Mesenchymal stem cell (in vitro differentiated cells and primary cell): ENCODE measurements around the gene SGCA.

Source experiments
- DNase-seq: peaks from one replicate; pipeline ENCODE4 v3.0.0-alpha.2; 2013
- H2AFZ ChIP-seq: one replicate; pipeline ENCODE4 v1.6.1; 2013; ENCODE audit warnings: low read depth, mild to moderate bottlenecking, control low read depth, inconsistent platforms, low read length, moderate library complexity
- H2AK5ac ChIP-seq: 2 replicates; pipeline ENCODE4 v1.6.1; 2013; ENCODE audit warnings: low read length, moderate library complexity, mild to moderate bottlenecking, inconsistent platforms; ENCODE audit not compliant: severe bottlenecking
- H2BK120ac ChIP-seq: one replicate; pipeline ENCODE4 v1.6.1; 2013; ENCODE audit warnings: low read depth, mild to moderate bottlenecking, inconsistent platforms, low read length, moderate library complexity
- H2BK12ac ChIP-seq, 2 experiments: one replicate each; pipeline ENCODE4 v1.6.1; 2013; ENCODE audit warnings: inconsistent platforms in 2 of 2, low read length in 2 of 2, mild to moderate bottlenecking in 2 of 2, moderate library complexity in 2 of 2, control low read depth in 1 of 2
- H2BK15ac ChIP-seq: one replicate; pipeline ENCODE4 v1.6.1; 2013; ENCODE audit warnings: mild to moderate bottlenecking, low read depth, inconsistent platforms; ENCODE audit not compliant: poor library complexity, severe bottlenecking
- H2BK5ac ChIP-seq: 2 replicates; pipeline ENCODE4 v1.6.1; 2013; ENCODE audit warnings: low read depth, mild to moderate bottlenecking, low read length, control low read depth, inconsistent platforms; ENCODE audit not compliant: poor library complexity, severe bottlenecking
- H3K14ac ChIP-seq, 2 experiments: one replicate each; pipeline ENCODE4 v1.6.1; 2013; ENCODE audit warnings: inconsistent platforms in 2 of 2, low read length in 2 of 2, control low read depth in 1 of 2, mild to moderate bottlenecking in 1 of 2, moderate library complexity in 1 of 2
- H3K18ac ChIP-seq, 2 experiments: one replicate each; pipeline ENCODE4 v1.6.1; 2013; ENCODE audit warnings: inconsistent platforms in 2 of 2, low read length in 2 of 2, control low read depth in 1 of 2, low read depth in 1 of 2, mild to moderate bottlenecking in 1 of 2
- H3K23ac ChIP-seq, 2 experiments: one replicate each; pipeline ENCODE4 v1.6.1; 2013; ENCODE audit warnings: inconsistent platforms in 2 of 2, low read length in 2 of 2, mild to moderate bottlenecking in 2 of 2, moderate library complexity in 2 of 2, control low read depth in 1 of 2
- H3K27ac ChIP-seq: 2 replicates; pipeline ENCODE4 v1.5.1; 2013; ENCODE audit warnings: mild to moderate bottlenecking, moderate library complexity, low read length, control low read depth, inconsistent platforms; ENCODE audit not compliant: poor library complexity, severe bottlenecking
- H3K27me3 ChIP-seq, 2 experiments: 2 replicates each; pipeline versions ENCODE4 v1.6.1 to v1.7.0; 2013; ENCODE audit warnings: low read length in 2 of 2, mild to moderate bottlenecking in 2 of 2, moderate library complexity in 2 of 2, control low read depth in 1 of 2, inconsistent platforms in 1 of 2; ENCODE audit not compliant: control insufficient read depth in 1 of 2, insufficient read depth in 1 of 2
- H3K36me3 ChIP-seq, 2 experiments: 2 replicates each; pipeline versions ENCODE4 v1.6.1 to v1.7.0; 2013; ENCODE audit warnings: low read length in 2 of 2, control low read depth in 1 of 2, inconsistent platforms in 1 of 2, low read depth in 1 of 2, mild to moderate bottlenecking in 1 of 2; ENCODE audit not compliant: insufficient read depth in 2 of 2, control insufficient read depth in 1 of 2
- H3K4ac ChIP-seq, 2 experiments: one replicate each; pipeline ENCODE4 v1.6.1; 2013; ENCODE audit warnings: inconsistent platforms in 2 of 2, low read length in 2 of 2, mild to moderate bottlenecking in 2 of 2, moderate library complexity in 2 of 2, control low read depth in 1 of 2, low read depth in 1 of 2
- H3K4me1 ChIP-seq: 2 replicates; pipeline ENCODE4 v1.6.1; 2013; ENCODE audit warnings: low read depth, low read length, control low read depth; ENCODE audit not compliant: control insufficient read depth, insufficient read depth
- H3K4me2 ChIP-seq: 2 replicates; pipeline ENCODE4 v1.6.1; 2013; ENCODE audit warnings: low read length, mild to moderate bottlenecking, inconsistent platforms; ENCODE audit not compliant: poor library complexity, severe bottlenecking
- H3K4me3 ChIP-seq, 2 experiments: 2 replicates each; pipeline versions ENCODE4 v1.5.1 to v1.7.0; 2013; ENCODE audit warnings: low read length in 2 of 2, mild to moderate bottlenecking in 2 of 2, control low read depth in 1 of 2, low read depth in 1 of 2; ENCODE audit not compliant: insufficient read depth in 1 of 2
- H3K79me1 ChIP-seq: replicated peaks from 2 replicates; pipeline ENCODE4 v1.6.1; 2013; ENCODE audit warnings: mild to moderate bottlenecking, control low read depth, low read length, inconsistent platforms; ENCODE audit not compliant: poor library complexity, severe bottlenecking
- H3K9ac ChIP-seq: 2 replicates; pipeline ENCODE4 v1.7.0; 2013; ENCODE audit warnings: mild to moderate bottlenecking, low read length, moderate library complexity
- H3K9me3 ChIP-seq: 2 replicates; pipeline ENCODE4 v1.7.0; 2013; ENCODE audit warnings: mild to moderate bottlenecking, low read length; ENCODE audit not compliant: control insufficient read depth
- H4K8ac ChIP-seq: one replicate; pipeline ENCODE4 v1.6.1; 2013; ENCODE audit warnings: inconsistent platforms, mild to moderate bottlenecking, low read length, moderate library complexity
- H4K91ac ChIP-seq: one replicate; pipeline ENCODE4 v1.6.1; 2013; ENCODE audit warnings: mild to moderate bottlenecking, low read length, inconsistent platforms
- WGBS: methylation state at CpG from one replicate; pipeline ENCODE4 v1.1.7; 2013; ENCODE audit warnings: mixed read lengths; 5-methylcytosine and 5-hydroxymethylcytosine counted together

Gene SGCA

GRCh38 chr17:50150354-50151040 is 15.3 kb upstream of the SGCA start, which contains the start of gene PPP1R9B:
Gene PPP1R9B, minus strand, starts transcription at chr17:50150677. Its CDS starts 164 bp downstream, at chr17:50150513.
- peak within 1 kb of the TSS; percentile 91 for H2AK5ac ChIP-seq
- peak within 1 kb of the TSS; percentile 84 to 88 for H3K4me3 ChIP-seq
- peak within 1 kb of the TSS; percentile 93 to 97 for H3K18ac ChIP-seq
- peak within 1 kb of the TSS; percentile 69 for H2BK5ac ChIP-seq
- H2AFZ ChIP-seq = no peak within 1 kb of the TSS
- peak within 1 kb of the TSS; percentile 26 to 99 for H3K23ac ChIP-seq
- peak within 1 kb of the TSS; percentile 88 for H3K4me2 ChIP-seq
- H3K27me3 ChIP-seq = no peaks in the 10 kb centered on the region
- under 1% methylated on average over 48 of the region's 69 CpGs for WGBS
- peak within 1 kb of the TSS; percentile 67 to 89 for H2BK12ac ChIP-seq
- H3K36me3 ChIP-seq = peaks cover 0 to 18% of the 10 kb centered on the region in 2 experiments
- H4K8ac ChIP-seq = peak within 1 kb of the TSS; percentile 89
- DNase-seq = no peak
- peaks cover 44% of the 10 kb centered on the region for H3K4me1 ChIP-seq
- H3K14ac ChIP-seq = peak within 1 kb of the TSS; percentile 69 to 98
- H3K9me3 ChIP-seq = no peaks in the 10 kb centered on the region
- H3K4ac ChIP-seq = peak within 1 kb of the TSS; percentile 90 to 96
- H3K9ac ChIP-seq = peak within 1 kb of the TSS; percentile 90
- peak within 1 kb of the TSS; percentile 96 for H2BK120ac ChIP-seq
- H3K79me1 ChIP-seq = no peaks in the 10 kb centered on the region
- peak within 1 kb of the TSS; percentile 94 for H2BK15ac ChIP-seq
- H4K91ac ChIP-seq = peak within 1 kb of the TSS; percentile 94
- H3K27ac ChIP-seq = peak within 1 kb of the TSS; percentile 96

DNA sequence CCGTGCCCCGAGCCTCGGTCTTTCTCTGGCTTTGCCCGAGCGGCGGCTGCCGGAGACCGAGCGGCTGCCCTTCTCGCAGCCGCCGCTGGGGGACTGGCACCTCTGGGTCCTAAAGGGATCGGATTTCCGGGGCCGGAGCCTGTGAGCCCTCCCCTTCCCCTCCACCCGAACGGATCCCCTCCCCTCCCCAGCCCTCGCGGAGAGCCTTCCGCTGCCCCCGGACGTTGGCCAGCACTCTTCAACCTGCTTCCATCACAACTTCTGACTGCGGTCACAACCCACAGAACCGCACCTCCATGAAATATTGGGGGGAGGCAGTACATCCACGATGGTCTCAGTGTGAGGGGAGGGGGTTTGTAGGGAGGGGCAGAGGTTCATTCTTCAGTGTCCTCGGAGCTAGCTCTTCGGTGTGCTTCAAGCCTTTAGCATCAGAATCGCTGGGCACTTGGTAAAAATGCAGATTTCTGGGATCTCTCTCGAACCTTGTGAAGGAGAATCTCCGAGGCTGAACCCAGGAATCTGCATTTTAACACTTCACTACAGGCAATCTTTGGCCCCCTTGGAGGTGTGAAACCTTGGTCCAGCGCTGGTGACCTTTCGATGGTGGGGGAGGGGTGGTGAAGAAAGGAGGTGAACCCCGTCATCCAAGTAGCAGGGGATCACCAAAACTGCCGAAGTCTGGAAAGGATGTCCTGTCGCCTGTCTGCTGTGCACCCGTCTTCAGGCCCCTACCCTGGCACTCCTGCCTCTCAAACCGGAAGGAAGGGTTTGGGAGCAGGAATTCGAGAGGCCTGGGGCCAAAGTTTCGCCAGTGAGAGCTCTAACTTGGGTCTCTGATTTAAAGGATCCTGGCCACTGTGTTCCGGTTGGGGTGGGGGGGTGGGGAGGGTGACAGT is 14.5 kb upstream of the SGCA start:
- Histone ChIP-seq H3K79me1 (no peaks in the 10 kb centered on the region), H3K9me3 (no peaks in the 10 kb centered on the region), H3K14ac (peak overlapping the region in 1 of 2 experiments; percentile 87), H4K8ac (peak overlapping the region; percentile 89), H3K23ac (peak overlapping the region in 1 of 2 experiments; percentile 13), H2BK120ac (peak overlapping the region; percentile 96), H2AFZ (no peak overlapping the region), H3K27ac (peak overlapping the region; percentile 96), H3K4me1 (peaks cover 37% of the 10 kb centered on the region), H3K36me3 (peaks cover 0 to 10% of the 10 kb centered on the region in 2 experiments), H3K9ac (peak overlapping the region; percentile 90), H3K4ac (peak overlapping the region; percentile 90 to 95), H3K4me3 (peak overlapping the region; percentile 84 to 88), H3K27me3 (no peaks in the 10 kb centered on the region), H4K91ac (peak overlapping the region; percentile 94), H2AK5ac (peak overlapping the region; percentile 91), H3K18ac (peak overlapping the region; percentile 93 to 99), H3K4me2 (peak overlapping the region; percentile 88), H2BK15ac (peak overlapping the region; percentile 82), H2BK5ac (peak overlapping the region; percentile 69), H2BK12ac (peak overlapping the region; percentile 89 to 99)
- WGBS = 1% methylated on average over 31 of the region's 40 CpGs
- DNase-seq = peak; percentile 96

GRCh38 chr17:50151937-50152547 is 13.8 kb upstream of the SGCA start:
- Histone ChIP-seq H3K4me1 (peaks cover 29% of the 10 kb centered on the region), H3K4me3 (peak overlapping the region; percentile 48 to 84), H4K8ac (peak overlapping the region; percentile 96), H2AFZ (peak overlapping the region; percentile 58), H2BK12ac (peak overlapping the region; percentile 90 to 99), H4K91ac (peak overlapping the region; percentile 85), H2BK120ac (peak overlapping the region; percentile 83), H3K27ac (peak overlapping the region; percentile 96), H3K27me3 (no peaks in the 10 kb centered on the region), H2BK15ac (peak overlapping the region; percentile 100), H3K9me3 (no peaks in the 10 kb centered on the region), H3K23ac (no peak overlapping the region), H3K9ac (peak overlapping the region; percentile 83), H3K14ac (peak overlapping the region in 1 of 2 experiments; percentile 87), H3K18ac (peak overlapping the region; percentile 94 to 99), H3K4ac (peak overlapping the region; percentile 82 to 94), H2AK5ac (peak overlapping the region; percentile 81), H2BK5ac (peak overlapping the region; percentile 60), H3K4me2 (peak overlapping the region; percentile 77), H3K79me1 (no peaks in the 10 kb centered on the region), H3K36me3 (peaks cover 0 to 2% of the 10 kb centered on the region in 2 experiments)
- 0% methylated on average over 11 of the region's 12 CpGs for WGBS
- peak; percentile 93 for DNase-seq
